ENCODE data around the gene ADD1. TPM values are rescaled to one million over a fixed set of nuclear protein-coding genes. Genes with fewer than 3 reads are reported as not detected.

Gene ADD1
- total and polyA plus RNA-seq, 2 of the 13 experiments (the other 11 are each of a cell fraction or from before 2014, with no cell fraction given): 73.9 to 122 TPM

DNA sequence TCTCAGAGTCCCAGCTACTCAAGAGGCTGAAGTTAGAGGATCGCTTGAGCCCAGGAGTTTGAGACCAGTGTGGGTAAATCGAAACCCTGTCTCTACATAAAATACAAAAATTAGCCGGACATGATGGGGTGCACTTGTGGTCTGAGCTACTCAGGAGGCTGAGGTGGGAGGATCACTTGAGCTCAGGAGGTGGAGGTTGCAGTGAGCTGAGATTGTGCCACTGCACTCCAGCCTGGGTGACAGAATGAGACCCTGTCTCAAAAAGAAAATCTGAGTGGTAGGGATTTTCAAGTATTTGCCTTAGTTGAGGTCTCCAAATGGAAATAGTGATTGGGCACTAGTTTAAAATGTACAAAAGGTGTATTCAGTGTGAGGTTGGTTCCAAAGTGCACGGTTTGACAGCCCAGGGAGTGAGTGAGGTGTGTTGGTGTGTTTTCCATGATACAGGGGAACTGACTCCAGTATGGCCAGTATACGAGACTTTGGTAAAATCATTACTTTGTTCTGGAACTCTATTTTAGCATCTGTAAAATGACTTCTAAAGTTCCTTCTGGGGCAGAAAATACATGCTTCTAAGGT, 13.8 kb downstream of the ADD1 start:
- H3K4me3 ChIP-seq (replicated peaks in 1 of 3; ENCODE audit: insufficient read depth in 1 of 3, low read depth in 2 of 3, low read length in 3 of 3): no peak overlapping the region; a peak in 1 of 6 replicates
- peaks cover 95% of the 10 kb centered on the region for H3K79me2 ChIP-seq (ENCODE audit: insufficient read depth, low read length)
- no peak overlapping the region; the same call in 1 of the 2 replicates for H3K9ac ChIP-seq (ENCODE audit: insufficient read depth, low read depth, low read length)
- H3K27me3 ChIP-seq (ENCODE audit: control insufficient read depth in 1 of 2, insufficient read depth in 2 of 2, low read length in 2 of 2): no peaks in the 10 kb centered on the region
- intact Hi-C loops (cut with micrococcal nuclease; ENCODE audit: unreplicated experiment): no loop called here
- ATAC-seq (peak; percentile 67), DNase-seq (ENCODE audit: low spot score) (peak; percentile 75), FAIRE-seq (no peak)
- ChIA-PET POLR2A (interaction anchor here (0.7 kb wide), 1 partner anchor 9 kb away, joined by 4 read pairs; no protein-coding TSS in a partner anchor), CTCF (ENCODE audit: low intra/inter-chr PET ratio, low total read pairs) (no interaction called here)
- H3K4me2 ChIP-seq (ENCODE audit: low read depth, low read length): peak overlapping the region; percentile 48
- WGBS (ENCODE audit: low lambda C conversion rate): 55% methylated on average over 5 of the region's 5 CpGs
- in situ Hi-C loops (cut with HindIII; ENCODE audit: extremely low pct_ligation_motif_present, low pct_unique_long_range_greater_than_20kb): no loop called here
- H2AFZ ChIP-seq (ENCODE audit: low read length): no peak overlapping the region
- H3K4me1 ChIP-seq (ENCODE audit: insufficient read depth, low read length): peaks cover 98% of the 10 kb centered on the region
- no peaks in the 10 kb centered on the region for H3K9me3 ChIP-seq (ENCODE audit: low read length)
- H3K27ac ChIP-seq (ENCODE audit: extremely low read length, insufficient read depth, low read length): peak overlapping the region; percentile 53
- H4K20me1 ChIP-seq (ENCODE audit: insufficient read depth, low read length): peaks cover 33% of the 10 kb centered on the region
- BruUV-seq (replicated peaks): no TSS peak
- peaks cover 0 to 16% of the 10 kb centered on the region in 2 experiments; a peak in 2 of 5 replicates for H3K36me3 ChIP-seq (replicated peaks in 1 of 2; ENCODE audit: control insufficient read depth in 1 of 2, insufficient read depth in 2 of 2, low read length in 2 of 2)
- no peak for TF ChIP-seq SMARCE1 (IDR thresholded peaks at IDR 0.05; ENCODE audit: borderline replicate concordance)
- TF ChIP-seq HOXA9 (CRISPR knock-in tag; IDR thresholded peaks at IDR 0.05; ENCODE audit: borderline replicate concordance): no peak
- TF ChIP-seq, protein P1, sequence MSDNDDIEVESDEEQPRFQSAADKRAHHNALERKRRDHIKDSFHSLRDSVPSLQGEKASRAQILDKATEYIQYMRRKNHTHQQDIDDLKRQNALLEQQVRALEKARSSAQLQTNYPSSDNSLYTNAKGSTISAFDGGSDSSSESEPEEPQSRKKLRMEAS (IDR thresholded peaks at IDR 0.05): peak; percentile 59
- TF ChIP-seq, protein P2, sequence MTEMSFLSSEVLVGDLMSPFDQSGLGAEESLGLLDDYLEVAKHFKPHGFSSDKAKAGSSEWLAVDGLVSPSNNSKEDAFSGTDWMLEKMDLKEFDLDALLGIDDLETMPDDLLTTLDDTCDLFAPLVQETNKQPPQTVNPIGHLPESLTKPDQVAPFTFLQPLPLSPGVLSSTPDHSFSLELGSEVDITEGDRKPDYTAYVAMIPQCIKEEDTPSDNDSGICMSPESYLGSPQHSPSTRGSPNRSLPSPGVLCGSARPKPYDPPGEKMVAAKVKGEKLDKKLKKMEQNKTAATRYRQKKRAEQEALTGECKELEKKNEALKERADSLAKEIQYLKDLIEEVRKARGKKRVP (CRISPR knock-in tag; IDR thresholded peaks at IDR 0.05): no peak
- TF ChIP-seq, protein P3, sequence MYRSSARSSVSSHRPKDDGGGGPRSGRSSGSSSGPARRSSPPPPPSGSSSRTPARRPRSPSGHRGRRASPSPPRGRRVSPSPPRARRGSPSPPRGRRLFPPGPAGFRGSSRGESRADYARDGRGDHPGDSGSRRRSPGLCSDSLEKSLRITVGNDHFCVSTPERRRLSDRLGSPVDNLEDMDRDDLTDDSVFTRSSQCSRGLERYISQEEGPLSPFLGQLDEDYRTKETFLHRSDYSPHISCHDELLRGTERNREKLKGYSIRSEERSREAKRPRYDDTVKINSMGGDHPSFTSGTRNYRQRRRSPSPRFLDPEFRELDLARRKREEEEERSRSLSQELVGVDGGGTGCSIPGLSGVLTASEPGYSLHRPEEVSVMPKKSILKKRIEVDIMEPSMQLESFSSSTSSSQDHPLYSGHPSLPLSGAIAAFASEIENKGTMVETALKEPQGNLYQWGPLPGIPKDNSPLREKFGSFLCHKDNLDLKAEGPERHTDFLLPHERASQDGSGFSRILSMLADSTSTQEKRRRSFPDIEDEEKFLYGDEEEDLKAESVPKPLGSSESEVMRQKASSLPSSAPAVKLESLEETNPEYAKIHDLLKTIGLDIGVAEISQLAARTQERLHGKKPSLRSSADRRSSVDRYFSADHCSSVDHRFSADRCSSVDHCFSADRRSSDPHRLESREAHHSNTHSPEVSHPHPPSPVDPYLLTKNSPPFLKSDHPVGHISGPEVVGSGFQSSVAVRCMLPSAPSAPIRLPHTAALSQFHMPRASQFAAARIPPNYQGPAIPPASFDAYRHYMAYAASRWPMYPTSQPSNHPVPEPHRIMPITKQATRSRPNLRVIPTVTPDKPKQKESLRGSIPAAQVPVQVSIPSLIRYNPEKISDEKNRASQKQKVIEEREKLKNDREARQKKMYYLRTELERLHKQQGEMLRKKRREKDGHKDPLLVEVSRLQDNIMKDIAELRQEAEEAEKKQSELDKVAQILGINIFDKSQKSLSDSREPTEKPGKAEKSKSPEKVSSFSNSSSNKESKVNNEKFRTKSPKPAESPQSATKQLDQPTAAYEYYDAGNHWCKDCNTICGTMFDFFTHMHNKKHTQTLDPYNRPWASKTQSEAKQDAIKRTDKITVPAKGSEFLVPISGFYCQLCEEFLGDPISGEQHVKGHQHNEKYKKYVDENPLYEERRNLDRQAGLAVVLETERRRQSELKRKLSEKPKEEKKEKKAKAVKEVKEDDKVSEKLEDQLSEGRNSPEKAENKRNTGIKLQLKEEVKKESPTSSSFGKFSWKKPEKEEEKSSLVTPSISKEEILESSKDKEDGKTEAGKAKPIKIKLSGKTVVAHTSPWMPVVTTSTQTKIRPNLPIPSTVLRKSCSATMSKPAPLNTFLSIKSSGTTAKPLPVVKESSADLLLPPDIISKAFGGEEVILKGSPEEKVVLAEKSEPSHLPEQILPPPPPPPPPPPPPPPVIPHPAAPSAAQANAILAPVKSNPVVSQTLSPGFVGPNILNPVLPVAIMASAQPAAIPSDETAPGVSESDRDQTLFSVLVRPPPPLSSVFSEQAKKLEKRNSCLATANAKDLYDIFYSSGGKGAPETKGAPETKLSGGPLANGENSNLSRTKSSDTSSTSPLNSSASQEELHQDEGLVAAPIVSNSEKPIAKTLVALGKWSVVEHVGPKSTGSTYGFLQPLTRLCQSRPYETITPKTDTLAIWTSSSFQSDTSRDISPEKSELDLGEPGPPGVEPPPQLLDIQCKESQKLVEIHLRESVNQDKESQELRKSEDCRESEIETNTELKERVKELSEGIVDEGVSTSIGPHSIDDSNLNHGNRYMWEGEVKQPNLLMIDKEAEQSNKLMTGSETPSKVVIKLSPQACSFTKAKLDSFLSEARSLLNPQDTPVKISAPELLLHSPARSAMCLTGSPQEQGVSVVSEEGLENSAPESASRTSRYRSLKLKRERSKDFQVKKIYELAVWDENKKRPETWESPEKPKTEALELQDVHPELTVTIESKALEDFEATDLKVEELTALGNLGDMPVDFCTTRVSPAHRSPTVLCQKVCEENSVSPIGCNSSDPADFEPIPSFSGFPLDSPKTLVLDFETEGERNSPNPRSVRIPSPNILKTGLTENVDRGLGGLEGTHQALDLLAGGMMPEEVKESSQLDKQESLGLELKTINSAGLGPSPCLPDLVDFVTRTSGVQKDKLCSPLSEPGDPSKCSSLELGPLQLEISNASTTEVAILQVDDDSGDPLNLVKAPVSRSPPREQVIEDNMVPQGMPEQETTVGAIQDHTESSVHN (CRISPR knock-in tag; IDR thresholded peaks at IDR 0.05): no peak
- no peak for TF ChIP-seq PAWR (CRISPR knock-in tag; IDR thresholded peaks at IDR 0.05; ENCODE audit: borderline replicate concordance)
- no peak for TF ChIP-seq MED1 (CRISPR knock-in tag; IDR thresholded peaks at IDR 0.05)
- TF ChIP-seq, protein P4, sequence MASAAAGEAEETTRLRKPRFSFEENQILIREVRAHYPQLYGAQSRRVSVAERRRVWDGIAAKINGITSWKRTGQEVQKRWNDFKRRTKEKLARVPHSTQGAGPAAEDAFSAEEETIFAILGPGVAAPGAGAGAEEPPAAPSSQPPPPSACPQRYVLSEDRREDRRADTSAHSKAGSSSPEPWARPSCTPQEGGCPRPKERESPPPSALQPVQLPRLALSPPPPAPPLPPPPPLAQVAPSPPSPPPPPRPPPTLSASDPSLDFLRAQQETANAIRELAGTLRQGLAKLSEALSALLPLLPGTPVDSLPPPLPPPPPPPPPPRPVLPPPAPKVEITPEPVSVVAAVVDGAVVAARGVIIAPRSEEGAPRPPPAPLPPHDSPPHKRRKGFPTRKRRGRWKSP (CRISPR knock-in tag; IDR thresholded peaks at IDR 0.05): no peak
- TF ChIP-seq, protein P5, sequence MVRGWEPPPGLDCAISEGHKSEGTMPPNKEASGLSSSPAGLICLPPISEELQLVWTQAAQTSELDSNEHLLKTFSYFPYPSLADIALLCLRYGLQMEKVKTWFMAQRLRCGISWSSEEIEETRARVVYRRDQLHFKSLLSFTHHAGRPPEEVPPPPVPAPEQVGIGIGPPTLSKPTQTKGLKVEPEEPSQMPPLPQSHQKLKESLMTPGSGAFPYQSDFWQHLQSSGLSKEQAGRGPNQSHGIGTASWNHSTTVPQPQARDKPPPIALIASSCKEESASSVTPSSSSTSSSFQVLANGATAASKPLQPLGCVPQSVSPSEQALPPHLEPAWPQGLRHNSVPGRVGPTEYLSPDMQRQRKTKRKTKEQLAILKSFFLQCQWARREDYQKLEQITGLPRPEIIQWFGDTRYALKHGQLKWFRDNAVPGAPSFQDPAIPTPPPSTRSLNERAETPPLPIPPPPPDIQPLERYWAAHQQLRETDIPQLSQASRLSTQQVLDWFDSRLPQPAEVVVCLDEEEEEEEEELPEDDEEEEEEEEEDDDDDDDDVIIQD (CRISPR knock-in tag; IDR thresholded peaks at IDR 0.05; ENCODE audit: low read depth): no peak
- no peak for TF ChIP-seq NR1H2 (CRISPR knock-in tag; IDR thresholded peaks at IDR 0.05; ENCODE audit: borderline replicate concordance, low read depth)
- TF ChIP-seq ZNF614 (CRISPR knock-in tag; IDR thresholded peaks at IDR 0.05; ENCODE audit: borderline replicate concordance): no peak
- TF ChIP-seq ZNF343 (CRISPR knock-in tag; IDR thresholded peaks at IDR 0.05): no peak
